Activated T-cell treated with anti-CD3 and anti-CD28 coated beads, Interleukin-2, amount 50 U/mL, for 1 hour (primary cell): ENCODE measurements around the gene TLE4.
"Not testable (repeated sequence)": the region's sequence is repeated elsewhere in the genome, so short reads cannot be mapped to it uniquely, and the experiment has no call there.

Experiments
- DNase-seq: peaks from one replicate; pipeline ENCODE4 v3.0.0-alpha.2; 2020

The TLE4 gene

GRCh38 chr9:79745752-79746336 is 174.1 kb downstream of the TLE4 start:
- no peak for DNase-seq

DNA sequence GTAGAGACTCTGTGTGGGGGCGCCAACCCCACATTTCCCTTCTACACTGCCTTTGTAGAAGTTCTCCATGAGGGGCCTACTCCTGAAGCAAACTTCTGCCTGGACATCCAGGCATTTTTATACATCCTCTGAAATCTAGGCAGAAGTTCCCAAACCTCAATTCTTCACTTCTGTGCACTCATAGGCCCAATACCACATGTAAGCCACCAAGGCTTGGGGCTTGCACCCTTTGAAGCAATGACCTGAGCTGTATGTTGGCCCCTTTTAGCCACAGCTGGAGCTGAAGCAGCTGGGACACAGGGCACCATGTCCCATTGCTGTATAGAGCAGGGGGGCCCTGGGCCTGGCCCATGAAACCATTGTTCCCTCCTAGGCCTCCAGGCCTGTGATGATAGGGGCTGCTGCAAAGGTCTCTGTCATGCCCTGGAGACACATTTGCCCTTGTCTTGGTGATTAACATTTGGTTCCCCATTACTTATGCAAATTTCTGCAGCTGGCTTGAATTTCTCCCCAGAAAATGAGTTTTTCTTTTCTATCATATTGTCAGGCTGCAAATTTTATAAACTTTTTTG is 180.2 kb downstream of the TLE4 start:
- not testable (repeated sequence) for DNase-seq

- no peak for DNase-seq
Observed at GRCh38 chr9:79756414-79756813, 184.6 kb downstream of the TLE4 start.

DNA sequence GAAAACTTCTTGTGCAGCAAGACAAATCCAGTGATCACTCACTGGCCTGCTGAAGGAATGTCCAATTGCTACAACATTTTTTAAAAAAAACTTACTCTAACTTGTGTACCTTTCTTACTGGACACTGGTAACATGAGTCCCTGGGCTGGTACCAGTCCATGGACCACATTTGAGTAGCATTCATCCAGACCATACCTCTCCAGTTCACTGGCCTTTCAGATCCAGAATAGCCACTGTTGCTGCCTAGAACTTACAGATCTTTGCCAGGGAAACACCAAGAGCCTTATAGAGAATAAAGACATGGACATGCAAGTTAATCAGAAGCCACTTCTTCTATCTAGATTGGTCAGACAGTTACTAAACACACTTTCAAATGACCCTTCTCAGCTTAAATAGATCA is 185.3 kb downstream of the TLE4 start:
- no peak for DNase-seq

GRCh38 chr9:79757881-79758669 is 186.3 kb downstream of the TLE4 start:
- DNase-seq, result no peak

DNA sequence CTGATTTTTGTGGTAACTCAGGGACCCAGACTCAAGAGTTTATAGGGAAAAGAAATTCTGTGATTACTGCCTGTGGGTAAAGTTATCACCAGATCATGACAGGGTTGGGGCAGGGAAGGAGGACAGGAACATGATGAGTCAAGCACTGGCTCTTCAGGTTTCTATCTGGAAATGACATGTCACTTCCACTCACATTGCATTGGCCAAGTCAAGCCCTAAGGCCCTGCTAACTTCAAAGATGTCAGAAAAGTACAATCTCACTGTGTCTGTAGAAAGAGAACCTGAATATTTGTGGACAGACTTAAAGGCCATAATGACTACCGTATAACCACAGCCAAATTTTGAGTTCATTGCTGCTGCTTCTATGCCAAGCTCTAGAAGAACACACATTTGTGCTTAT is 187.7 kb downstream of the TLE4 start:
- no peak for DNase-seq

DNA sequence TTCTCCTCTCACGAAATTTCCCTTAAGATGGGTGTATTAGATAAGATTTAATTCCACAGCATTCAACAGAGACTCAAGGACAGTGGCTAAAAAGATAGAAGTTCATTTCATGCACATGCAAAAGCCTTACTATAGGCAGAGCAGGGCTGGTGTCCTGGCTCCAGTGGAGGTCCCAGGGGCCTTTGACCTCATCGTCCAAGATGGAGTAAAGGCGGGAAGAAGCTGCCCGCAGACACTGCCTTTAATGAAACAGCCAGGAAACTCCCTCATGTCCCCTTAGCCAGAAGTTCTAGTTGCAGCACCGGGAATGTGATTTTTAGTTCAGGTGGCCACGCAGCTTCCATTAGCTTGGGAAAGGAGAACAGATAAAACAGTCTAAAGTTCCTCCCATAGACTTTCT is 190.3 kb downstream of the TLE4 start:
- no peak for DNase-seq

DNA sequence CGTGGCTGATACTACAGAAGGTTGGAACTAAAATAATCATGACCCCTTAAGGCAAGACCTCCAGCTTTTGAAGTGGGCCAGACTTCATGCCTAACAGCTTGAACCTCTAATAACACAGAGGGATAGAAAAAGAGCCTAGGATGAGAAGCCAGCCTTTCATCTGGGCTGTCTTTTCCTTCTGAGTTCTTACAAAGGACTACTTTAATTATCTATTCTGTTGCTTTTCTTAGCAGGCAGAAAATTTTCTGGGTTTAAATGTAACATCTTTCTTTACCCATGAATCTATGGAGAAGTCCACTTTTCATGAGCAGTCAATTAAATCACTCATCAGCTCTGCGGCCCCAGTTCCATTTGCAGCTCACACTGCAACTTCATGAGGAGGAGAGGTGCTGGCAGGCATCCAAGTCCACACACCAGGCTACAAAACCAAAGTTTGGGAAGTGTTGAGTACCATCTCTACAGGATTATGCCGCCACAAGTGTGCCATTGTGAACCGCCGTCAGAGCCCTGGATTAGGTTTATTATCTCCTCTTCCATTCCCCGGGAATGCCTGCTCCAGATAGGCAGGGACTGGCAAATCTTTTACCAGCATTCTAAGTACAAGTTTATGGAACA is 192.0 kb downstream of the TLE4 start:
- DNase-seq, result no peak

DNA sequence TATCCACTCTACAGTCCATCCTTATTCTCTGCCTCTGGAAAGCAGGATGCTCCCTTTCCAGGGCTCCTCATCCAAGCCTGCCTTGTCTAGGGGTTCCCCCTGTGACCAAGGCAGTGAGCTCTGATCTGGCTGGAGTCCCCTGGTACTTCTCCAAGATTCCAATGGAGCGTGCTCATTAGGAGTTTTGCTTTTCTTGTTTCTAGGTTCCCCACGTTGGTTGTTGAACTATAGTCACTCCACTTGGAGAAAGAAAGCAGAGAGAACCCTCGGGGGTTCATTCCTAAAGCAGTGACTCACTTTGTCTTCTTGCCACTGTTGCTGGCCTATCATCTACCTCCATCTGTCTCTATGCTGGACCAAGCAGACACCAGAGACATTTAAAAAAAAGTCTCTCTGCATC is 192.6 kb downstream of the TLE4 start:
- no peak for DNase-seq

DNA sequence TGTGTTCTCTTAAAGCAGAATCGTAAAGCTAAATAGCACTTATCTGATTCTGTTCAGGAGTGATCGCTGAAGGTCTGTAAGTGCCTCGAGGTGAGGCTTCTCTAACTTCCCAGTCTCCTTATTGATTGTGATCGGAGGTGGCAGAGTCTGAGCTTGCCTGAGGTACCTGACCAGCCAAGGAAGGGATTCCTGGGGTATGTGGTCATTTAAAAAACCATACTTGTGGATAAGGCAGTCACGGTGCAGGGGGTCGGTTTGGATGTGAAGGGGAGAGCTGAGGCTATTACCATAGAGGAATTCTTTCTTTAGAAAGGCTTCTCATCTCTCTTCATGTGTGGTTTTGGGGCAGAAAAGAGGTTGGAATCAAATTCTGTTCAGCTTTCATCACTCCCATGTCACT is 193.7 kb downstream of the TLE4 start:
- DNase-seq, result no peak

GRCh38 chr9:79766091-79766490 is 194.3 kb downstream of the TLE4 start:
- DNase-seq, result no peak

DNA sequence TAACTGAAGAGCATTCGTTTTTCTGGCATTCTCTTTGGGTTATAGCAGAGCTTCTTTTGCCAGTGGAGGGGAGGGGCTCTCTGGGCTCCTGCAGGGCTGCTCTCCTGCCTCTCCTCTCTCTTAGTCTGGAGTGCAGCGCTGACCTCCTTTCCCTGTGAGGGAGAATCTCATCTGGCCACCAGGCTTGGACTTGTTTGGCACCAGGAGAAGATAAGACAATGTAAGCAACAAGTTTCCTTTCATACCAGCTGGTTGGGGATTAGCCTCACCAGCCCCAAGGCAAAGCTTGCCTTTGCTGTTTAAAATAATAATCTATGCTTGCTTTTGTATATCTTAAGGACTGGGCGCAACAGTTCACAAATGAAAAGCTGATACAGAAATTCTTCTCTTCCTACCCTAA is 196.4 kb downstream of the TLE4 start:
- no peak for DNase-seq

- DNase-seq, result no peak
Observed at GRCh38 chr9:79769476-79770275, 197.9 kb downstream of the TLE4 start.

GRCh38 chr9:79774356-79774755 is 202.6 kb downstream of the TLE4 start:
- DNase-seq, result no peak
